Left colon (tissue), 2 donors: Measurements from ENCODE around the gene AMER2. TPM values are rescaled to one million over a fixed set of nuclear protein-coding genes. Genes with fewer than 3 reads are reported as not detected.

Experiments
- ATAC-seq: fragments of 200-7000 bp; cut with Tn5 transposase; one replicate; pipeline ENCODE4 v1.9.1; 2020; ENCODE audit warnings: mild to moderate bottlenecking, moderate library complexity
- DNase-seq, 2 donors: peaks; one replicate each; pipeline ENCODE4 v3.0.0-alpha.2; 2020
- intact Hi-C, 2 donors: fragments of 100-400 bp; cut with DNase I in 1 of 2; cut with micrococcal nuclease in 1 of 2; formaldehyde crosslinking; loops; one replicate each; pipeline versions ENCODE4 v1.11.2 to v1.14.0; 2022; cut with DNase I, micrococcal nuclease
- long read RNA-seq: library from polyadenylated mRNA; unstranded; transcript quantifications from one replicate; pipeline ENCODE4 v2.0.0, GENCODE V29; 2021
- total RNA-seq, 2 donors: library from RNA; stranded (reverse); fragmentation: NEBNext Ultra II Directional; extraction: Animal tissue kit (Norgen Biotek cat#: 25700); gene quantifications; one replicate each; pipeline ENCODE4 v1.2.1, GENCODE V29; 2021
- donor health status: DM: no; HTN: no; CAD: no.
- donor health status: DM: yes; HTN: yes; CAD: no.

The AMER2 gene, protein sequence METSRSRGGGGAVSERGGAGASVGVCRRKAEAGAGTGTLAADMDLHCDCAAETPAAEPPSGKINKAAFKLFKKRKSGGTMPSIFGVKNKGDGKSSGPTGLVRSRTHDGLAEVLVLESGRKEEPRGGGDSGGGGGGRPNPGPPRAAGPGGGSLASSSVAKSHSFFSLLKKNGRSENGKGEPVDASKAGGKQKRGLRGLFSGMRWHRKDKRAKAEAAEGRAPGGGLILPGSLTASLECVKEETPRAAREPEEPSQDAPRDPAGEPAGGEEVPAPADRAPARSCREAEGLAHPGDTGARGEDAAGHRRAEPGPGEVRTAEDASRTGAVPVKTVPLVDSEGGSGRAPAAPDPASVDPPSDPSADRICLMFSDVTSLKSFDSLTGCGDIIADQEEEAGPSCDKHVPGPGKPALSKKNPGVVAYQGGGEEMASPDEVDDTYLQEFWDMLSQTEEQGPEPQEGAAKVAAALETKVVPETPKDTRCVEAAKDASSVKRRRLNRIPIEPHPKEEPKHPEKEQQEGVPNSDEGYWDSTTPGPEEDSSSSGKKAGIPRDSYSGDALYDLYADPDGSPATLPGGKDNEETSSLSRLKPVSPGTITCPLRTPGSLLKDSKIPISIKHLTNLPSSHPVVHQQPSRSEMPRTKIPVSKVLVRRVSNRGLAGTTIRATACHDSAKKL
- under 1 TPM in 1 of 2 donors, not detected in 1; 0.08 TPM for total RNA-seq
- long read RNA-seq = 0 reads

DNA sequence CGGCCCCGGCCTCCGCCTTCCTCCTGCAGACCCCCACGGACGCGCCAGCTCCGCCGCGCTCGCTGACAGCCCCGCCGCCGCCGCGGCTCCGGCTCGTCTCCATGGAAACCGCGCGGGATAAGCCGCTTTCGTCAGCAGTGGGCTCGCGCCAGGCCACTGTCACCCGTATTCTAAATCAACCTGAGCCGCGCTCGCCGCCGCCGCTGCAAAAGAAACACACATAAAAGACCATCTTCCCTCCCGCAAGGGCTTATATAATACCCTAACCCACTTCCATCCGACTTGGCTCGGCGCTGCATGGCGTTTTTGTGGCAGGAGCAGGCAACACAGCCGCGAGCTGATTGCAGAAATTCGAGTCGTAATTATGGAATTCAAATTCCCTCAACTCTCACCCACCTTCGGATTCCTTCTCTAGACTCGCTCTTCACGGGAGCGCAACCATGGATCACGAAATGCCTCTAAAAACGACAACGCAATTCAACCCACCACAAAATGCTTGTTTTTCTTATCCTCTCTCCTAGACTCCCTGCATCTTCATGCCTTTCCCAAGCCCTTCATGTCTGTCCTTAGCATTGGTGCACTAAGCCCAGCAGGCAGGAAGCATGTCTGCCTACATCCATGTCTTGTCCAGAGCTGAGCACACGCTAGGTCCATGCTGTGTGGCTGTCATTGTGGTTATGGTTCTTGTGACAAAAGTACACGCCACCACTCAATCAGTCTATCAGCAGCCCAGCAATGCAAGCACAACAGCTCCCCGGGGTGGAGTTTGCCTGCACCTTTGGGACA is at the start of gene AMER2:
TSS of gene AMER2 (minus strand) at position 772 of the 786 bp plus-strand sequence. CDS start at position 103, 669 bp downstream.
- DNase-seq (peak in 1 of 2 donors; percentile 14), ATAC-seq (no peak)
- intact Hi-C loops = no loop called here

DNA sequence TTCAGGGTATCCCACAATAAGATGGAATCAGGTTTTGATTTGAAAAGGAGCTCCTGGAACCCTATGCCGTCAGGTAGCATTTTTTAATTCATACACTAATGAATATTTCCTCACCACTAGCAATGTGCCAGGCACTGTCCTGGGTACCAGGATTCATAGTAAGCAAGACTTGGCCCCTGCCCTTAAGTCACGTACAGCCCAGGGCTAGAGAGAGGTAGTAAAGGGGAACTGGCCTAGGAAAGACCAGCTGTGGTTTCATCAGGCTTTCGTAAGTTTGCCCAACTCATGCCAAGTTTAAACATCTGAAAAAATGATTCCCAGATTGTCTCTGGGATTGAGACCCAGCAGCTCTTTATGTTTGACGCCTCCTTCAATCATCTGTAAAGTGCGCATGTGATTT is 45.9 kb upstream of the AMER2 start:
- ATAC-seq (no peak), DNase-seq (no peak)
- intact Hi-C loops = no loop called here

DNA sequence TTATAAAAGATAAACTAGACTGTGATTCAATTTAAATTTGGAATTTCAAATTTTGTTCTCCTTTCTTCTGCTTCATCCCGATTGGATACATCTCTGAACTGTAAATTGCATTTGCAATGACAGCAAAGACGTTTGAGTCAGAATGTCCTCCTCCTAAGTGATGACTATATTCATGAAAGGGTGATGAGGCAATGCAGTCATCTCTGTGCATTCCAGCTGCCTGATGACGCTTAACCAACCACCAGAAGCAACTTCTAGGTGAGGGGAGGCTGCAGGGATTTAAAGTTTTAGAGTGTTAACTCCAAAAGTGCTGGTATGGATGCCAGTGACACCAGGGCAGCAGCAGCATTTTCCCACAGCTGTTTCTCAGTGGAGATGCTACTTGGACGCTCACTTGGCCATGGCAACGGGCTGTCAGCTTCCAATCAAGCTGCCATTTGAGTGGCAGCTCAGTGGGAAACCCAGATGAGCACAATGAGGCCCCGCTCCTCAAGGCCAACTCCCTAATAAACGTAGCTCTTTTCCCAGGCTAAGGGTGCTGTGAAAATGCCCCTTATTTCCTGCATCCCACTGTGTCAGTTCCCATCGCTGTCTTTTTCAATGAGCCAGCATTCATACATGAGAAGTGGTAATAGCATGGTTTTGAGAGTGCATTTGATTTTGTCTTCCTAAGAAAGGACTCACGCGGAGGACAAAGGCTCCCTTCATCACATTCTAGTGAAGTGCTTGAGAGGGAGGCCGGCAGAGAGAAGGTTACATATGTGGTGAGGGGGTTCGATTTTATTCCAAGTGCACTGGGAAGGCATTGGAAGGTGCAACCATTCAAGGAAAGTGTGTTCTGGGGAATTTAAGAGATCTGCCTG is 45.2 kb upstream of the AMER2 start:
- DNase-seq (no peak), ATAC-seq (no peak)
- intact Hi-C loops = no loop called here

DNA sequence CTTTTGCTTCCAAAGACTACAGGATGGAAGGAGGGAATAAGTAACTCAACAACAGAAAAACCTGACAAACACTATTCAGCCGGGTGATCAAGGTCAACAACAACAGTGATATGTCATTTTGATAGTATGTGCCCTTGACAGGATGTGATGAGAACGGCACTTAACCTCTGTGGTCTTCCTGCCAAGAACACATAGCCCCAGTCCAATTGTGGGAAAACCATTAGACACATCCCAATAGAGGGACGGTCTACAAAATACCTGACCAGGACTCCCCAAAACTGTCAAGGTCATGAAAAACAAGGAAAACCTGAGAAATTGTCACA is 43.1 kb upstream of the AMER2 start:
- ATAC-seq (no peak), DNase-seq (no peak)
- intact Hi-C loops = no loop called here

DNA sequence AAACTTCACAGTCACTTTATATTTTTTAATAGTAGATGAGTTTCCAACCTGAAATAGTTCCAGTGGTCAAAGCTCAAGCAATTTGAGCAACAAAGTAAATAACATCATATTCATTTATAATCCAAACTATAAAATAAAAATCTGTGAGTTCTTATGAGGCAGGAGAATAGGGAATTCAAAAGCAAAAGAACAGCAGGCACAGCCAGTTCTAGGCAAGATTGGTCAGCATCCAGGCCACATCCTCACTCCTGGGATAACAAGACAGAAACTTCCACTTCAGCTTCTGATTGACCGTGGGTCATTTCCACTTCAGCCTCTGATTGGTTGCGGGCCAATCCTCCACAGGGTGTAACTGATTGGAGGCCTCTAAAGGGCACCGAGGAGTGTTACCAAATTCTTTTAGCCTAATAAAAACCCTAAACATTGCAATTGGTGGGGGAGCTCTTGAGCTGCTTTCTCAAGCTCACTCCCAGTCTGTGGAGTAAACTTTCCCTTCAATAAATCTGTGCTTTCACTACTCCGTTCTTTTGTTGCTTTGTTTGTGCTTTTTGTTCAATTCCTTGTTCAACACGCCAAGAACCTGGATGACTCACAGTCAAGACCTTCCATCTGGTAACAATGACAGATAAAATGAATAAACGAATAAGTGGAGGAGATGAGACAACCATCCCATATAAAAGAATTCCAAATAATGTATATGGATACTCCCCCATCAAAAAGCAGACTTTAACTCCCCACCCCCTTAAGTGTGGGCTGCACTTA is 42.6 kb upstream of the AMER2 start:
- intact Hi-C loops = no loop called here
- no peak for DNase-seq
- no peak for ATAC-seq

DNA sequence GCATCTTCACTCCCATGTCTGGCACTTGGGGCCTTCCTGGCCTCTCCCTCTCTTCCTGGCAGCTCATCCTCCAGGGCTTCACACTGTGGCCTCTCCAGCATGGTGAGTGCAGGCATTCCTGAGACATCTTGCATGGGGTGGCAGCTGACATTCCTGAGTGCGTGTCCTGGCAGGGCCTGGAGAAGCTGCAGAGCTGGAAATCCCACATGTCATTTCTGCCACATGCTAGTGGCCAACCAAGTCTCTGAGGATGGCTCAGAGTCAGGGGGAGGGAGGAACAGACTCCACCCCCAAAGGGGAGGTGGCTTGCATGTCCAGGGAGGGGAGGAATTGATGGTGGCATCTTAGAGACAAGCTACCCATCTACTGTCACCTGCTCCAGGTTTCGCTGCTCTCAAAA is 41.6 kb upstream of the AMER2 start:
- intact Hi-C loops = no loop called here
- DNase-seq = no peak
- no peak for ATAC-seq

DNA sequence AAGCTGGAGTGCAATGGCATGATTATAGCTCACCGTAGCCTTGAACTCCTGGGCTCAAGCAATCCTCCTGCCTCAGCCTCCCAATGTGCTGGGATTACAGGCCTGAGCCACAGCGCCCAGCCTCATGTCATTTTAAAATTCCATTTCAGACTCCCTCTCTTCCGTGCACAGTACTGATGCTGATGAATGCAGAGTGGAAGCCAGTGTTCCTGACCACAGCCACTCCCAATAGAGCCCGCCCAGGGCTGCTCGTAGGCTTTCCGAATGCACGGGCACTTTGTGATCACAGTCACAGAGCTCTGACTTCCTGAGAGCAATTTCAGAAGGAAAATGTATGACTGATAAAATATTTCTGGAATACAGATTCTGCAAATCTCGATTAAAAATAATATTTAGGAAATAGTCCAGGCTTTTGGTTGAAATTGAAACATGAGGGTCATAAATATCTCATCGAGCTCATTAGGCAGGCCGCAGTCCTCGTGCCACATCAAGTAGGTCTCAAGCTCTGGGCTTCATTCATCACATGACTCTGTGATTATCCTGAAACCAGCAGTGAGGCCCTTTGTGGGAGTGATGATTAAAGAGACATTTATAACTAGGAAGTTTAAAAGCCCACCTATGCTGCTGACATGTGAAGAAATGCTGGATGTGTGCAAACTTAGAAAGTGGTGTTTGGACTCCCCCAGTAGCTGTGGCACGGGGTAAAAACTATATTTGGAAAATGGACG is 38.9 kb upstream of the AMER2 start:
- intact Hi-C loops = no loop called here
- ATAC-seq = no peak
- DNase-seq = no peak

DNA sequence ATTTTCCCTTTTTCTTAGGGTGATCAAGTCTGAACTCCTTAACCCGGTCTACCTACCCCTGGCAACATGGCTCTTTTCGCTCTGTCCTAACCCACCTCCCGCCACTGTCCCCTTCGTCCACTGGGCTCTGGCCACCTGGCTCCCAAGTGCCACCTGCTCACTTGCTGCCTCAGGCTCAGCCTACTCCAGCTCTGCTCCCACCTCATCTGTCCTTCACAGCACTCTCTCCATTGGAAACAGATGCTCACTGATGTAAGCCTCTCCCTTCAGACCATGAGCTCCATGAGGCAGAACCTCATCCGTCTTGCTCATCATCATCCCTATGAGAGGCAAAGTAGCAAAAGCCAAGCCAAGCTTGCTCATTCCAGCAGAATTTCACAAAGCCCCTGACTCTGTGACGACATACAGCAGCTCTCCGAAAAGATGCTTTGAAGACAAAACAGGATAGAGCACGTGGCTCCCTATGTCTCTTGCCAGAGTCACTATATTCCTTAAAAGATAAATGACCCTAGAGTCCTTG is 35.3 kb upstream of the AMER2 start:
- no peak for DNase-seq
- intact Hi-C loops = no loop called here
- ATAC-seq = no peak

DNA sequence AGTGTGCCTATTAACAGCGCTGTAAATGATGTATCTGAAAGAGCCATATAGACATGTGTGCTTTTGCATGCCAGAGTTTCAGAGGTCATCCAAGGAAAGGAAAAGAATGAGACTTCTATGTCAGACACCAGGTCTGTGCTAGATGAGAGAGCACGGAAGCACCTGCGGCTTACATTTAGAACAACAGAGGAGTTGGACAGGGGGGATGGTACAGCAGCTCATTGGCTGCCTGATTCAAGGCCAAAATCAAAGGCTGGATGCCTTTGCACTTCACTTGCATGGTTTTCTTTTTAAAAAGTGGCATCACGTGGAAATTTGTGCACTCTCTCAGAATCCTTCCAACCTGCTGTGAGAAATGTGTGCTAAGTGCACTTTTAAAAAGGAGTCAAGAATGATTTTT is 32.8 kb upstream of the AMER2 start:
- ATAC-seq = no peak
- intact Hi-C loops = no loop called here
- no peak for DNase-seq

DNA sequence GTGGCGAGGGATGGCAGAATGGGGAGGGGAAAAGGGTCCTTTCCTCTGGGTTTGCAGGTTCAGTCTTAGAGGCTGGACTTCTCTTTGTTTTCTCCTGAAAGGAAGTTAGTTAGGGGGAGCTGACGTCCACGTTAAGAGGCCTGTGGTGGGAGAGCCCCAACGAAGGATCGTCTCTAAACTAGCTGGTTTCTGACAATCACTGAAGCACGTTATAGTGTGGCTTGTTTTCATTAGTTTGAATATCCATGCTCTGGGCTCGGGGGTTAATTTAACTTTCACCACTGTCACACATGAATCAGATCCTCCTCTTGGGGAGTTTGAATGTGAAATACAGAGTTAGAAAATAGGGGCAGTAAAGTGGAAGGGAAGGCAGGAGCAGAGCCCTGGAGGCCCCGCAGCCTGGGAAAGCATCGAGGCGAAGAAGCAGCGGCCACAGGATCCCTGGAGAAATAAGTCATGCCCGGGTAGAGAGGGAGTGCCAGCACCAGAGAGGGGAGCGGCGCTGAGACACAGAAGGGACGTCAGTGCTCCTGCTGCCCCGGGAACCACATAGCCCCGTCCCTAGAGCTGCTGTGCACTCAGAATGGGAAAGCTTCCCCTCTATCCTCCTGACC is 31.1 kb upstream of the AMER2 start:
- DNase-seq = no peak
- no peak for ATAC-seq
- intact Hi-C loops = no loop called here

DNA sequence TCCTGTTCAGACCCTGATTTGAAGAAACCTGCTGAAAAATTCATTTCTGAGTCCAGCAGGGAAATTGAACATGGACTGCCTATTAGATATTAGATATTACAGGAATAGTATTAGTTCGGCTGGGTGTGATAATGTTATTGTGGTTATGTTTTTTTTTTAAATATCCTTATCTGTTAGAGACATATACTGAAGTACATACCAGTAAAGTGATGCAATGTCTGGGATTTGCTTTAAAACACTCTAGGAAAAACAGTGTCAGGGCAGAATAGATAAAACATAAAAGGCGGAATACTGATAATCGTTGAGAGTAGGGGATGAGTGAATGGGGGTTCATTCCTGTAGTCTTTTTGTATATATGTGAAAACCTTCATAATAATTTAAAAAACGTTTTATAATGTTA is 28.7 kb upstream of the AMER2 start:
- ATAC-seq (no peak), DNase-seq (no peak)
- intact Hi-C loops = no loop called here

DNA sequence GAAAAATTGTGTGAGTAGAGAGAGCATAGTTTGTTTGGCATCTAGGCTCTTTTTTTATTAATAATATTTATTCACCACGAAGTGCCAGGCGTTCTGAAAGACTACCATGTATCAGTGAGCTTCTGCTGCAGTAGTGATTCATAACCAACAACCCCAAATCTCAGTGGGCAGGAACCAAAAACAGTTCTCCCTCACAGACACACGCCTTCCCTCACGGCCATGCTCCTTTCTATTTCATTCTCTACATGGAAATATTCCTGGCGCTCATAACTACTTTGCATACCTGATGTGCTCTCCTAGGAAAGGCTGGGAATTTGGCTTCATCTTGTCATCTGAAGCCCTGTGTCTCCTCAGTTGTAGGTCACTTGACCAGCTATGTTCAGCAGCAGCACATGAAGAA is 26.6 kb upstream of the AMER2 start:
- ATAC-seq (no peak), DNase-seq (no peak)
- intact Hi-C loops = no loop called here

DNA sequence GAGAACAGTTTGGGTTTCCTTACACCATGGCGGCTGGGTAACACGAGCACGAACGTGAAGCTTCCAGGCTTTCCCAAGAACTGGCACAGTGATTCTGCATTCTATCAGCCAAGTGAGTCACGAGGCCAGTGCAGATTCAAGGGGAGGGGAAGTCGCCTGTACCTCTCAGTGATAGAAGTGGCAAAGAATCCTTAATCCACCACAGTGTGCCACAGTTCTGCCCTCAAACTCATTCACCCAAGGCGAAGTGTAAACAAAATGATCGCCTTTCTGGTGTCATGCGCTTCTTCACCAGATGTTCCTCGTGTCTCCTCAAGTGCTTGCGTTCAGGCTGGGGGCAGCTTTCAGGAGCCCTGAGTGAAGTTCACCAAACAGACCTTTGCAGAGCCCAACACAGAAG is 24.9 kb upstream of the AMER2 start:
- DNase-seq (no peak), ATAC-seq (no peak)
- intact Hi-C loops = no loop called here

DNA sequence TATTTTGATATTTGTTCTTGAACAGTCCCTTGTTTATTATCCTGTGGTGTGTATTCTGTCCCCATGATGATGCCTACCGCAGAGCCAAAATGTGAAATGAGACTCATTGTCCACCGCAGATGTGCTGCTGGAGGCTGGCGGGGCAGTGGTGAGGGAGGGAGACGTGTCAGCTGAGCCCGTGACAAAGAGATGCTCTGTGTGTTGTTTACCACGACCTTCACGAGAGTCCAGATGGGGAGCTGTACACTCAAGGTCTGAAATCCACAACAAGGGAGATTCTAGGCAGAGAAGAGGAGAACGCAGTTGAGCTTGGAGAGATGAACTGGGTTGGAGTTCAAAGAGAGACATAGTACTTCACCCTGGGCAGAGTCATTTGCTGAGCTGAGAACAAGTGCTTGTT is 20.8 kb upstream of the AMER2 start:
- intact Hi-C loops = no loop called here
- no peak for ATAC-seq
- DNase-seq = no peak

DNA sequence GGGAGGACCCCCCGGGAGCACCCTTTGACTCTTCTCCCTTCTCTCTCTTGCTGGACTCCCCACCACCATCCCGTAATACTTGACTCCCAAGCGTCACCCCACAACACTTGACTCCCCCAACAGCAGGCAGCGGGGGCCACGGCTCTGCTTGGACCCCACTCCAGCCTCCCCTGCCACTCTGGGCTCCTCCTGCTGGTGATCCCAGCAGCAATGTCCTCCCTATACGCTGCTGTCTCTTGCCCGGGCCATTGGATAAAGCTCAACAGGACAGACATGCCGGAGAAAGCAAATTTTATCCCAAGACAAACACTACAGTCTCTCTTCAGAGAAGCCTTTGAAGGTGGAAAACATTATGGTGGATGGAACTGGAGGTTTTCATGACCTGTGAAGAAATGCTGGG is 20.4 kb upstream of the AMER2 start:
- intact Hi-C loops = no loop called here
- DNase-seq (no peak), ATAC-seq (no peak)

DNA sequence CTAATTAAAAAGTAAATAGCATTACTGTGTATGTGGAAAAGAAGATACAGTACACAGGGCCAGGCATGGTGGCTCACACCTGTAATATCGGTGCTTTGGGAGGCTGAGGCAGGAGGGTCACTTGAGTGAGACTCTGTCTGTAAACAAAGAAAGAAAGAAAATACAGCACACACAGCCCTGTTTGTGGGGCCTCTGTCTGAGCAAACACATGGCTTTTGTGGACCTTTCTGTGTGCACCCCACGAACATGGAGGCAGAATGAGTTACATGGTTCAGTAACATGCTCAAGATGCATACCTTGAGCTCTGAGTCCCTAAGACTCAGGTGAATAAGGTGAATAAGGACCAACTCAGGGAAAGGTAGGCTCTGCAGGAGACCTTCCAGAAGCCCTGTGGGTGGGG is 20.0 kb upstream of the AMER2 start:
- no peak for ATAC-seq
- no peak for DNase-seq
- intact Hi-C loops = no loop called here

DNA sequence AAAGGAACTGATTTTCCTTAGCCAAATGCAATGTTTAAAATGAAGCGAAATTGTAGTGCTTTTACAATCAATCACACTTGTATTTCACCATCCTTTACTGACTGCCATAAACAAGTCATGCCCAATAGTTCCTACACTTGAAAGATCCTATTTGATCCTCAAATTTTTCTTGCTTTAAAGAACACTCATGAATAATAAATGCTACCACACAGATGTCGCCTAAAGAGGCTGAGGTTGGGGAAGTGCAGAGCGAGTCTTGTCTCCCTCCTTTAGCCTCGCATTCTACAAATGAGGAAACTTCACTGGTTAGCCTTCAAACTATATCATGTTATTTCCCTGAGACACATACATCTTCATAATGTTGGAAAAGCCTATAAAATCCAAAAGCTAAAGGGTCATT is 18.7 kb upstream of the AMER2 start:
- intact Hi-C loops = no loop called here
- no peak for ATAC-seq
- no peak for DNase-seq
